Fibroblast of lung (primary cell): ENCODE data around the gene STRN3. TPM values are rescaled to one million over a fixed set of nuclear protein-coding genes. Genes with fewer than 3 reads are reported as not detected.

Experiments used
- DNase-seq, 2 donors: peaks; one replicate each; pipeline versions ENCODE4 v3.0.0 to v3.0.0-alpha.2; 2010; ENCODE audit warnings: low read depth in 2 of 2
- H2AFZ ChIP-seq: 2 replicates; pipeline ENCODE4 v1.5.1; 2012; ENCODE audit warnings: low read length, control low read depth, inconsistent platforms
- H3K27ac ChIP-seq: 2 replicates; pipeline ENCODE4 v1.5.1; 2011; ENCODE audit warnings: low read length, control low read depth; ENCODE audit not compliant: insufficient read depth
- H3K27me3 ChIP-seq: 2 replicates; pipeline ENCODE4 v1.5.1; 2011; ENCODE audit warnings: mild to moderate bottlenecking, low read length; ENCODE audit not compliant: control insufficient read depth, insufficient read depth
- H3K36me3 ChIP-seq: 2 replicates; pipeline ENCODE4 v1.5.1; 2011; ENCODE audit warnings: low read length; ENCODE audit not compliant: control insufficient read depth, insufficient read depth
- H3K4me1 ChIP-seq: 2 replicates; pipeline ENCODE4 v1.5.1; 2011; ENCODE audit warnings: low read length; ENCODE audit not compliant: control insufficient read depth, insufficient read depth; ENCODE audit errors: extremely low read depth
- H3K4me2 ChIP-seq: 2 replicates; pipeline ENCODE4 v1.5.1; 2011; ENCODE audit warnings: low read length, control low read depth; ENCODE audit not compliant: insufficient read depth; ENCODE audit errors: extremely low read depth
- H3K4me3 ChIP-seq, 4 experiments: fragments of 200-600 bp in 1 of 4; sonication (generic) in 1 of 4; replicated peaks in 1 of 4; 2 replicates each; pipeline ENCODE4 v1.5.1; 2011 to 2016; ENCODE audit warnings: low read length in 4 of 4, low read depth in 3 of 4, mild to moderate bottlenecking in 3 of 4, control low read depth in 2 of 4, inconsistent platforms in 1 of 4, mixed read lengths in 1 of 4; ENCODE audit not compliant: insufficient read depth in 1 of 4; ENCODE audit errors: control extremely low read depth in 1 of 4
- H3K79me2 ChIP-seq: 2 replicates; pipeline ENCODE4 v1.5.1; 2012; ENCODE audit warnings: mild to moderate bottlenecking, low read length, inconsistent platforms; ENCODE audit not compliant: control insufficient read depth, insufficient read depth
- H3K9ac ChIP-seq: 2 replicates; pipeline ENCODE4 v1.5.1; 2011; ENCODE audit warnings: mild to moderate bottlenecking, low read length, control low read depth; ENCODE audit not compliant: insufficient read depth
- H3K9me3 ChIP-seq: 2 replicates; pipeline ENCODE4 v1.5.1; 2012; ENCODE audit warnings: low read depth, low read length; ENCODE audit not compliant: control insufficient read depth, insufficient read depth
- H4K20me1 ChIP-seq: 2 replicates; pipeline ENCODE4 v1.5.1; 2011; ENCODE audit warnings: low read length; ENCODE audit not compliant: control insufficient read depth, insufficient read depth; ENCODE audit errors: extremely low read depth
- EZH2 ChIP-seq: IDR thresholded peaks from 2 replicates; pipeline ENCODE4 v1.5.1; 2012; ENCODE audit warnings: low read length, control low read depth, mild to moderate bottlenecking; ENCODE audit errors: missing control alignments
- polyA plus RNA-seq, 2 donors: library from polyadenylated mRNA; depleted of rRNA in 1 of 2; stranded (reverse) in 1 of 2; unstranded in 1 of 2; fragments of >200 nt; gene quantifications; 2 replicates each; pipeline ENCODE4 v1.2.1, GENCODE V29; 2011 to 2012; ENCODE audit warnings: missing spikeins in 1 of 2
- total RNA-seq: library from RNA; depleted of rRNA; stranded (reverse); fragments of >200 nt; gene quantifications from 2 replicates; pipeline ENCODE4 v1.2.1, GENCODE V29; 2014
- TF ChIP-seq, protein P1 (sequence below), 2 donors: IDR thresholded peaks in 1 of 2; conservative IDR thresholded peaks in 1 of 2; 1 replicate in 1 of 2; 2 replicates in 1 of 2; pipeline ENCODE4 v1.5.1; 2011 to 2012; ENCODE audit warnings: low read length in 2 of 2, control low read depth in 1 of 2, inconsistent platforms in 1 of 2, low read depth in 1 of 2, mild to moderate bottlenecking in 1 of 2

Gene STRN3
- total and polyA plus RNA-seq, 2 donors (not counting 1 experiment from before 2014, with no cell fraction given), result 42.0 to 88.2 TPM

DNA sequence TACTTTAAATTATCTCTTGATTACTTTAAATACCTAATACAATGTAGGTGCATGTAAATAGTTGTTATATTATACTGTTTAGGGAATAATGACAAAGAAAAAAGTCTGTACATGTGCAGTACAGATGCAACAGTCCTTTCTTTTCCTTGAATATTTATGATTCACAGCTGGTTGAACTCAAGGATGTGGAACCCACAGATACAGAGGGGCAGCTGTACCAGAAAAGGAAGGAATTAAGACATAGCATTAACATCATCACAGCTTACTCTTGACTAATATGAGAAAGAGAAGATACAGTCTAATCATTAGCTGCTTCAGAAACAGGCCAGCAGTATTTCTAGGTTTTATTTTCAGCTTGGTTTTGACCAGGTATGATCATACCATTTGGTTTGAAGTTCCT is 35.4 kb downstream of the STRN3 start:
- Histone ChIP-seq H4K20me1 (peaks cover 2% of the 10 kb centered on the region), H3K9me3 (no peaks in the 10 kb centered on the region), H3K4me1 (peaks cover 4% of the 10 kb centered on the region), H3K36me3 (no peaks in the 10 kb centered on the region), H3K4me2 (no peak overlapping the region), H3K27ac (no peak overlapping the region), H2AFZ (no peak overlapping the region), H3K79me2 (peaks cover 71% of the 10 kb centered on the region), H3K4me3 (no peak overlapping the region), H3K9ac (no peak overlapping the region), H3K27me3 (no peaks in the 10 kb centered on the region)
- peak; percentile 16 to 37 for DNase-seq
- no peak for TF ChIP-seq EZH2
- TF ChIP-seq, protein P1, sequence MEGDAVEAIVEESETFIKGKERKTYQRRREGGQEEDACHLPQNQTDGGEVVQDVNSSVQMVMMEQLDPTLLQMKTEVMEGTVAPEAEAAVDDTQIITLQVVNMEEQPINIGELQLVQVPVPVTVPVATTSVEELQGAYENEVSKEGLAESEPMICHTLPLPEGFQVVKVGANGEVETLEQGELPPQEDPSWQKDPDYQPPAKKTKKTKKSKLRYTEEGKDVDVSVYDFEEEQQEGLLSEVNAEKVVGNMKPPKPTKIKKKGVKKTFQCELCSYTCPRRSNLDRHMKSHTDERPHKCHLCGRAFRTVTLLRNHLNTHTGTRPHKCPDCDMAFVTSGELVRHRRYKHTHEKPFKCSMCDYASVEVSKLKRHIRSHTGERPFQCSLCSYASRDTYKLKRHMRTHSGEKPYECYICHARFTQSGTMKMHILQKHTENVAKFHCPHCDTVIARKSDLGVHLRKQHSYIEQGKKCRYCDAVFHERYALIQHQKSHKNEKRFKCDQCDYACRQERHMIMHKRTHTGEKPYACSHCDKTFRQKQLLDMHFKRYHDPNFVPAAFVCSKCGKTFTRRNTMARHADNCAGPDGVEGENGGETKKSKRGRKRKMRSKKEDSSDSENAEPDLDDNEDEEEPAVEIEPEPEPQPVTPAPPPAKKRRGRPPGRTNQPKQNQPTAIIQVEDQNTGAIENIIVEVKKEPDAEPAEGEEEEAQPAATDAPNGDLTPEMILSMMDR (conservative IDR thresholded peaks at IDR 0.05 in 1 of 2, IDR thresholded peaks at IDR 0.05 in 1 of 2; ENCODE audit: low read depth in 1 of 2, low read length in 2 of 2), result no peak

DNA sequence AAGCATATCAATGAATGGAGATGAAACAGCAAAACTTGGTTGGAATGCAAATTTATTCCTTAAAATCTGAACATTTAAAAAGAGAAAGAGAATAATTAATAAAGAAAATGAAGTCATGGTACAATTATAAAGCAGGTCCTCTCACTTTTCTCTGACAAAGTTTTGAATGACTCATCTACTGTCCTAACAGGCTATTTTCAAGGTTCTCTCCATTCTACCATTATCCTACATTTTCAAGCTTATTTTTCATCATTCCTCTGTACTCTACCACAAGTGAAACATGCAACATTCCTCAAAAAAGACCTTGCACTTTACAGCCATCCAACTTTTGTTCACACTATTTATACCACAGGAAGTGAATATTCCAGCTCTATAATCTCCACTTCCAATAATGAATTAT is 37.7 kb downstream of the STRN3 start:
- Histone ChIP-seq H3K4me1 (peaks cover 4% of the 10 kb centered on the region), H2AFZ (no peak overlapping the region), H3K27ac (no peak overlapping the region), H3K9ac (no peak overlapping the region), H3K4me3 (no peak overlapping the region), H3K79me2 (peaks cover 72% of the 10 kb centered on the region), H3K4me2 (no peak overlapping the region), H4K20me1 (peaks cover 2% of the 10 kb centered on the region), H3K36me3 (no peaks in the 10 kb centered on the region), H3K27me3 (no peaks in the 10 kb centered on the region), H3K9me3 (no peaks in the 10 kb centered on the region)
- peak; percentile 26 to 66 for DNase-seq
- TF ChIP-seq, protein P1 (conservative IDR thresholded peaks at IDR 0.05 in 1 of 2, IDR thresholded peaks at IDR 0.05 in 1 of 2; ENCODE audit: low read depth in 1 of 2, low read length in 2 of 2), result no peak
- TF ChIP-seq EZH2, result no peak

DNA sequence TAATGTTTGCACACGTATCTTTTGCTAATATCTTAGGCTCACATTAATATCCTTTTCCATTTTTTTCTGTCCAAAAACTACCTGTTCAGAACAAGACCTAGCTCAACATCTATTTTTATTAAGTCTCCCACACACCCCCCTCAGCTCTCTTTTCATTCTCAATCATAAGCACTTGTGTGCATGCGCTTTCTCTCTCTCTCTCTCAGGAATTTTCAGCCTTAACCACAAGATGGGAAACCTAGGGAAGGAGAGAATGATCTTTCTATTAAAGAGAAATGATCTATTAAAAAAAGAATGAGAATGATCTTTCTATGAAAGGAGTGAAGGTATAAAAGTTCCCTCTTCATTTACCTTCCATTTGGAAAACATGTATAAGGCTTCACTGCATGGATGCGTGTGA is 40.4 kb downstream of the STRN3 start:
- Histone ChIP-seq H3K27ac (no peak overlapping the region), H3K9me3 (no peaks in the 10 kb centered on the region), H3K79me2 (peaks cover 71% of the 10 kb centered on the region), H3K4me1 (peaks cover 4% of the 10 kb centered on the region), H3K4me3 (no peak overlapping the region), H3K27me3 (no peaks in the 10 kb centered on the region), H3K36me3 (no peaks in the 10 kb centered on the region), H3K9ac (no peak overlapping the region), H3K4me2 (no peak overlapping the region), H4K20me1 (peaks cover 2% of the 10 kb centered on the region), H2AFZ (no peak overlapping the region)
- TF ChIP-seq, protein P1 (conservative IDR thresholded peaks at IDR 0.05 in 1 of 2, IDR thresholded peaks at IDR 0.05 in 1 of 2; ENCODE audit: low read depth in 1 of 2, low read length in 2 of 2), result no peak
- no peak for TF ChIP-seq EZH2
- DNase-seq, result peak in 1 of 2 donors; percentile 66
